Neuronal stem cell (in vitro differentiated cells): ENCODE data around the gene ARL13A.

Source experiments
- DNase-seq: peaks from one replicate; pipeline ENCODE4 v3.0.0-alpha.2; 2013; ENCODE audit warnings: low spot score
- H2AFZ ChIP-seq: one replicate; pipeline ENCODE4 v1.6.1; 2013; ENCODE audit warnings: mild to moderate bottlenecking, low read length, inconsistent platforms
- H2AK5ac ChIP-seq: 2 replicates; pipeline ENCODE4 v1.6.1; 2013; ENCODE audit warnings: low read depth, mild to moderate bottlenecking, inconsistent platforms, low read length, moderate library complexity, mixed read lengths
- H2BK120ac ChIP-seq: 2 replicates; pipeline ENCODE4 v1.6.1; 2013; ENCODE audit warnings: low read depth, mild to moderate bottlenecking, inconsistent platforms, low read length, moderate library complexity, mixed read lengths
- H2BK12ac ChIP-seq: one replicate; pipeline ENCODE4 v1.6.1; 2013; ENCODE audit warnings: low read length, inconsistent platforms
- H2BK15ac ChIP-seq: 2 replicates; pipeline ENCODE4 v1.6.1; 2013; ENCODE audit warnings: mild to moderate bottlenecking, low read length, inconsistent platforms, mixed read lengths
- H2BK5ac ChIP-seq: one replicate; pipeline ENCODE4 v1.6.1; 2013; ENCODE audit warnings: inconsistent platforms, mild to moderate bottlenecking, low read length, moderate library complexity
- H3K14ac ChIP-seq: one replicate; pipeline ENCODE4 v1.6.1; 2013; ENCODE audit warnings: low read length, inconsistent platforms
- H3K18ac ChIP-seq: 2 replicates; pipeline ENCODE4 v1.6.1; 2013; ENCODE audit warnings: low read length, inconsistent platforms
- H3K23ac ChIP-seq: 2 replicates; pipeline ENCODE4 v1.6.1; 2013; ENCODE audit warnings: low read depth, mild to moderate bottlenecking, mixed read lengths, low read length, inconsistent platforms; ENCODE audit not compliant: poor library complexity
- H3K27ac ChIP-seq: replicated peaks from 3 replicates; pipeline ENCODE4 v1.5.1; 2013; ENCODE audit warnings: low read length, inconsistent platforms
- H3K27me3 ChIP-seq, 3 experiments: 2 replicates each; pipeline ENCODE4 v1.6.1; 2013; ENCODE audit warnings: low read length in 3 of 3, mild to moderate bottlenecking in 2 of 3, inconsistent platforms in 1 of 3, low read depth in 1 of 3, mixed read lengths in 1 of 3, moderate library complexity in 1 of 3; ENCODE audit not compliant: control insufficient read depth in 3 of 3, insufficient read depth in 3 of 3
- H3K36me3 ChIP-seq, 2 donors: replicated peaks in 1 of 2; 2 replicates each; pipeline ENCODE4 v1.6.1; 2013; ENCODE audit warnings: low read length in 2 of 2; ENCODE audit not compliant: control insufficient read depth in 2 of 2, insufficient read depth in 2 of 2
- H3K4ac ChIP-seq: 2 replicates; pipeline ENCODE4 v1.6.1; 2013; ENCODE audit warnings: inconsistent platforms, mild to moderate bottlenecking, low read length, moderate library complexity
- H3K4me1 ChIP-seq, 2 donors: 1 replicate in 1 of 2; 2 replicates in 1 of 2; pipeline ENCODE4 v1.6.1; 2013; ENCODE audit warnings: low read length in 2 of 2, low read depth in 1 of 2; ENCODE audit not compliant: control insufficient read depth in 2 of 2, insufficient read depth in 1 of 2
- H3K4me2 ChIP-seq: one replicate; pipeline ENCODE4 v1.6.1; 2013; ENCODE audit warnings: mild to moderate bottlenecking, low read length, inconsistent platforms; ENCODE audit not compliant: insufficient read depth, poor library complexity, severe bottlenecking
- H3K4me3 ChIP-seq, 2 donors: 2 replicates each; pipeline ENCODE4 v1.5.1; 2013; ENCODE audit warnings: low read length in 2 of 2, mild to moderate bottlenecking in 2 of 2, inconsistent platforms in 1 of 2, moderate library complexity in 1 of 2
- H3K79me1 ChIP-seq: one replicate; pipeline ENCODE4 v1.6.1; 2013; ENCODE audit warnings: low read depth, mild to moderate bottlenecking, inconsistent platforms, low read length, moderate library complexity
- H3K9ac ChIP-seq: one replicate; pipeline ENCODE4 v1.6.1; 2013; ENCODE audit warnings: mild to moderate bottlenecking, low read depth, low read length, inconsistent platforms; ENCODE audit not compliant: poor library complexity
- H3K9me3 ChIP-seq, 2 donors: replicated peaks in 1 of 2; 2 replicates each; pipeline versions ENCODE3 to v1.6.1; 2013; ENCODE audit warnings: low read length in 2 of 2, mild to moderate bottlenecking in 2 of 2, inconsistent platforms in 1 of 2, low read depth in 1 of 2, mixed read lengths in 1 of 2, moderate library complexity in 1 of 2; ENCODE audit not compliant: control insufficient read depth in 2 of 2, insufficient read depth in 1 of 2
- H4K8ac ChIP-seq: one replicate; pipeline ENCODE4 v1.6.1; 2013; ENCODE audit warnings: low read depth, mild to moderate bottlenecking, inconsistent platforms, low read length, moderate library complexity
- H4K91ac ChIP-seq: one replicate; pipeline ENCODE4 v1.6.1; 2013; ENCODE audit warnings: low read length, low read depth, mild to moderate bottlenecking, inconsistent platforms; ENCODE audit not compliant: poor library complexity
- WGBS, 2 donors: extraction: QIAGEN DNeasy Blood & Tissue Kit; methylation state at CpG; one replicate each; pipeline ENCODE4 v1.1.7; 2013; ENCODE audit warnings: missing lambda C conversion rate in 2 of 2, mixed read lengths in 1 of 2; ENCODE audit not compliant: insufficient read length in 2 of 2, insufficient replicate concordance in 1 of 2; ENCODE audit errors: extremely low coverage in 2 of 2; 5-methylcytosine and 5-hydroxymethylcytosine counted together

Gene ARL13A

DNA sequence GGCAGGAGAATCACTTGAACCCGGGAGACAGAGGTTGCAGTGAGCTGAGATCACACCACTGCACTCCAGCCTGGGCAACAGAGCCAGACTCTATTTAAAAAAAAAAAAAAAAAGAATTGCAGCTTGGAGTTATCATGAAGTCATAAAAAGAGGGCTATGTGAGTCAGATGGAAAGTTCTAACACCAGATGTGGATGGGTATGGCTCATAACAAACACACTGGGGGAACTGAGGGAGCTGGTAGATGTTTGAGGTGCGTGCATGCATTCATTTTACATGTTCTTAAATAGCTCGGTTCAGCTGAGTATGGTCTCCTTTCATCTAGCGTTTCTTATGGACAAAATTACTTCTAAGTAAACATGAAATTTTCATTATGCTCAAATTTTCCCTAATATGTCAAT is 70.7 kb downstream of the ARL13A start:
- Histone ChIP-seq H2BK12ac (no peak overlapping the region), H3K4me1 (no peaks in the 10 kb centered on the region), H3K27me3 (no peaks in the 10 kb centered on the region), H3K4ac (no peak overlapping the region), H3K4me3 (no peak overlapping the region), H3K27ac (no peak overlapping the region), H2AK5ac (no peak overlapping the region), H3K4me2 (no peak overlapping the region), H3K9me3 (no peaks in the 10 kb centered on the region), H4K91ac (no peak overlapping the region), H2BK5ac (no peak overlapping the region), H4K8ac (no peak overlapping the region), H3K23ac (no peak overlapping the region), H3K18ac (no peak overlapping the region), H3K14ac (no peak overlapping the region), H3K79me1 (no peaks in the 10 kb centered on the region), H2AFZ (no peak overlapping the region), H3K9ac (no peak overlapping the region), H2BK15ac (no peak overlapping the region), H3K36me3 (peaks cover 2 to 23% of the 10 kb centered on the region in 2 donors), H2BK120ac (no peak overlapping the region)
- no CpG with 5 or more reads among the region's 4 CpGs for WGBS, 2 donors
- DNase-seq: no peak
